ENCODE results near the gene STAT4. TPM values are rescaled to one million over a fixed set of nuclear protein-coding genes. Genes with fewer than 3 reads are reported as not detected.

STAT4 gene
- polyA plus RNA-seq, 1 donor (not counting 4 experiments of a cell fraction or from before 2014, with no cell fraction given), result 2.0 TPM

DNA sequence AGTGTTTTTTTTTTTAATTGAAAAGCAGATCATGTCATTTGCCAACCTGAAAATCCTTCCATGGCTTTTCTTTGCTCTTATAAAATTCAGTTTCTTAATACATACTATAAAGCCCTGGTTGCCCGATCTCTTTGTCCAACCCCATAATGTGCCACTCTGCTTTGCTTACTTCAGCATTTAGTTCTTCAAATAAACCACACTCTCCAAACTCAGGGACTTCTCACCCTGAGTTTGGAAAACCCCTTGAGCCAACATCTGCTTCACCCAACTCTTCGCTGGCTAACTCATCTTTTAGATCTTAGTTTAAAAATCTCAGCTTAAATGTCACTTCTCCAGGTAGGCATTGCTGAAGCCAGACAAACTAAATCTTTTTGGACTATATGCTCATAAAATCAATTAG lies 135.6 kb downstream of the STAT4 start:
- Histone ChIP-seq H3K4me3 (ENCODE audit: control insufficient read depth in 2 of 3, extremely low read depth in 1 of 3, insufficient read depth in 2 of 3, low read depth in 1 of 3, low read length in 3 of 3) (no peak overlapping the region), H3K4me2 (ENCODE audit: control insufficient read depth, extremely low read depth, insufficient read depth, low read depth, low read length) (no peak overlapping the region), H3K27me3 (ENCODE audit: control insufficient read depth, extremely low read depth, insufficient read depth, low read length) (no peaks in the 10 kb centered on the region), H3K9me1 (ENCODE audit: control insufficient read depth, extremely low read depth, insufficient read depth, low read length) (no peaks in the 10 kb centered on the region), H3K36me3 (ENCODE audit: control insufficient read depth in 2 of 2, extremely low read depth in 1 of 2, insufficient read depth in 2 of 2, low read length in 2 of 2) (peaks cover 0 to 6% of the 10 kb centered on the region in 2 experiments), H3K9ac (ENCODE audit: control insufficient read depth, extremely low read depth, insufficient read depth, low read length) (no peak overlapping the region), H3K9me3 (ENCODE audit: control insufficient read depth, low read depth, low read length) (no peaks in the 10 kb centered on the region), H3K79me2 (ENCODE audit: control insufficient read depth, insufficient read depth, low read length) (peaks cover 33% of the 10 kb centered on the region), H2AFZ (ENCODE audit: control insufficient read depth, low read length) (no peak overlapping the region), H4K20me1 (ENCODE audit: control insufficient read depth, extremely low read depth, insufficient read depth, low read length) (no peaks in the 10 kb centered on the region), H3K27ac (ENCODE audit: control insufficient read depth, insufficient read depth, low read length) (no peak overlapping the region), H3K4me1 (ENCODE audit: control insufficient read depth, extremely low read depth, insufficient read depth, low read length) (peaks cover 18% of the 10 kb centered on the region)
- FAIRE-seq (no peak), DNase-seq (ENCODE audit: low read depth, low spot score) (no peak)
- dilution Hi-C loops (cut with MboI; ENCODE audit: extremely low pct_ligation_motif_present, low sequenced_read_pairs), result no loop called here
- no peak for TF ChIP-seq EZH2 (IDR thresholded peaks at IDR 0.05; ENCODE audit: low read length)
- TF ChIP-seq CTCF (optimal IDR thresholded peaks at IDR 0.05 in 1 of 3, IDR thresholded peaks at IDR 0.05 in 1 of 3, conservative IDR thresholded peaks at IDR 0.05 in 1 of 3; ENCODE audit: extremely low read depth in 1 of 3, insufficient read depth in 2 of 3, low read length in 3 of 3), result no peak

DNA sequence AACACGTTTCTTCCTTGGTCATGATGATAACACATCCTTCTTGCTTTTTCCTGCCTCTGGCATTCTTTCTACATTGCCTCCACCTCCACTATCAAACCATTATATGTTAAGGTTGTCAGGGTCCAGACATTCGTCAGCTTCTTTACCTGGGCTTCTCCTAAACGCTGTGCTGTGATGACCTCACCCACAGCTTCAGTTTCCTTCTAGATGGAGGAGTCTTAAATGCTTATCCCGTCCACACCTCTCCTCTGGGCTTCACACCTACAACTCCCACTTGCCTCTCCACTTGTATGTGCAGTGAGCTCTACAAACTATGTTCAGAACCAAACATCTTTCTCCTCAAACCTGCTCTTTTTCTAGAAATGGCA lies 136.2 kb downstream of the STAT4 start:
- dilution Hi-C loops (cut with MboI; ENCODE audit: extremely low pct_ligation_motif_present, low sequenced_read_pairs), result no loop called here
- Histone ChIP-seq H3K9ac (ENCODE audit: control insufficient read depth, extremely low read depth, insufficient read depth, low read length) (peak overlapping the region; percentile 95), H4K20me1 (ENCODE audit: control insufficient read depth, extremely low read depth, insufficient read depth, low read length) (no peaks in the 10 kb centered on the region), H3K9me1 (ENCODE audit: control insufficient read depth, extremely low read depth, insufficient read depth, low read length) (no peaks in the 10 kb centered on the region), H3K79me2 (ENCODE audit: control insufficient read depth, insufficient read depth, low read length) (peaks cover 35% of the 10 kb centered on the region), H3K4me3 (ENCODE audit: control insufficient read depth in 2 of 3, extremely low read depth in 1 of 3, insufficient read depth in 2 of 3, low read depth in 1 of 3, low read length in 3 of 3) (peak overlapping the region; percentile 87 to 96 (median 96)), H3K4me1 (ENCODE audit: control insufficient read depth, extremely low read depth, insufficient read depth, low read length) (peaks cover 18% of the 10 kb centered on the region), H3K36me3 (ENCODE audit: control insufficient read depth in 2 of 2, extremely low read depth in 1 of 2, insufficient read depth in 2 of 2, low read length in 2 of 2) (peaks cover 0 to 8% of the 10 kb centered on the region in 2 experiments), H3K27ac (ENCODE audit: control insufficient read depth, insufficient read depth, low read length) (peak overlapping the region; percentile 74), H3K27me3 (ENCODE audit: control insufficient read depth, extremely low read depth, insufficient read depth, low read length) (no peaks in the 10 kb centered on the region), H3K4me2 (ENCODE audit: control insufficient read depth, extremely low read depth, insufficient read depth, low read depth, low read length) (peak overlapping the region; percentile 85), H2AFZ (ENCODE audit: control insufficient read depth, low read length) (peak overlapping the region; percentile 44), H3K9me3 (ENCODE audit: control insufficient read depth, low read depth, low read length) (no peaks in the 10 kb centered on the region)
- no peak for TF ChIP-seq EZH2 (IDR thresholded peaks at IDR 0.05; ENCODE audit: low read length)
- no peak for TF ChIP-seq CTCF (optimal IDR thresholded peaks at IDR 0.05 in 1 of 3, IDR thresholded peaks at IDR 0.05 in 1 of 3, conservative IDR thresholded peaks at IDR 0.05 in 1 of 3; ENCODE audit: extremely low read depth in 1 of 3, insufficient read depth in 2 of 3, low read length in 3 of 3)
- DNase-seq (ENCODE audit: low read depth, low spot score) (no peak), FAIRE-seq (no peak)

Data from keratinocyte (primary cell).